Activated CD4-positive, CD25-positive, alpha-beta regulatory T cell (primary cell): ENCODE results near the gene ANK2.

Experiments
- DNase-seq, 4 experiments: peaks; one replicate each; lab custom pipeline; 2025; lab: John Stamatoyannopoulos, UW

ANK2 gene

DNA sequence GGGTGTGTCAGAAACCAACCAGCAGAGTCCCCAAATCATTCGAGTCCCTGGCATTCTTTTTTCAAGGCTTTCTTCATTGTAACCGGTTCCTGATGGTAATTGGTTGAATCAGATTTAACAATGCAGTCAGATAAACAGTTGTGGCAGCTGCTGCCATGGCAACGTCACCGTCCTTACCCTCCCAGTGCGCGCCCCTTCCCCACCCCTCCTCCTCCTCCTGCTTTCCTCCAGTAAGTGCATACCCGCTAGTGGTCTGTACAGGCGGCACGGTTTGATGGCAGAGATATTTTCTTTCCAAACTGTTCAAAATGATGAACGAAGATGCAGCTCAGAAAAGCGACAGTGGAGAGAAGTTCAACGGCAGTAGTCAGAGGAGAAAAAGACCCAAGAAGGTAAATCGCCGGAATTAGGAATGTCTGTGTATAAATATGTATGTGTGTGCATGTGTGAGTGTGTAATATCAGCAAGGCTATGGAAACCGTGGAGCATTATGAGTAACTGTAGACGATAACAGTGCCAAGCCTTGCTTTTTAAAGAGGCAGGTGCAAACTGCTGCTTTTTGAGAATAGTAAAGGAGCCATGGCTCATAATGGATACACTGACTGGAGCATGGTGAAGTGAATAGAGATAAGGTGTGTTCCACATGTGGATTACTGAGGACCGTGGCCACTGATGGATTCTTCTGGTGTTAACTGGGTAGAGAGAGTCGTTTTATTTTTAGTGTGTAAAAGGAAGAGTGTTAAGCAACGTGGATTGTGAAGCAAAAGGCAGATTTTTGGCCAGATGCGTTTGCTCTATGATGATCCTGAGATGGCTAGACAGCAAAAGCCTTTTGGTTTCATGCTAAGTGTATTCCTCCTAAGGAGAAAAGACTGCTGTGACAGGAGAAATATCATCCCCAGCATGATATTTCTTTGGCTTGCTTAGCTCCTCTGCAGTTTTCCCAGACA lies at the start of gene ANK2:
ANK2 (plus strand) TSS at position 233 of the 950 bp plus-strand sequence; CDS start at position 309, 76 bp downstream.
- no peak for DNase-seq

DNA sequence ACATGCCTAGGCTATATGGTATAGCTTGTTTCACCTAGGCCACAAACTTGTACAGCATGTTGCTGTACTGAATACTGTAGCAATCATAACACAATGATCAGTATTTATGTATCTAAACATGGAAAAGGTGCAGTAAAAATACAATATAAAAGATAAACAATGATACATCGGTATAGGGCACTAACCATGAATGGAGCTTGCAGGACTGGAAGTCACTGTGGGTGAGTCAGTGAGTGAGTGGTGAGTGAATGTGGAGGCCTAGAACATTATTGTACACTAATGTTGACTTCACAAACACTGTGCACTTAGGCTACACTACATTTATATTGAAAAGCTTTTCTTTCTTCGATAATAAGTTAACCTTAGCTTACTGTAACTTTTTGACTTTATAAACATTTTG lies 45.6 kb upstream of the ANK2 start:
- DNase-seq, result no peak

DNA sequence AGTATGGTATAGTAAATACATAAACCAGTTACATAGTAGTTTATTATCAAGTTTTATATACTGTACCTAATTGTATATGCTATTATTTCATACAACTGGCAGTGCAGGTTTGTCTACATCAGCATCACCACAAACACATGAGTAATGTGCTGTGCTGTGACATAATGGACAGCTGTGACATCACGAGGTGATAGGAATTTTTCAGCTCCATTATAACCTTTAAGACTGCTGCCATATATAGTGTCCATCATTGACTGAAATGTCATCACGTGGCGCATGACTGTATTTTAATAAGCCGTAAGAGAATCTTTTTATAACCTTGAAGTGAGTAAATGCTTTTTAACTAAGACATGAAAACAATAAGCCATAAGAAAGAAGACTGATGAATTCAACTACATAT lies 44.8 kb upstream of the ANK2 start:
- DNase-seq, result no peak

DNA sequence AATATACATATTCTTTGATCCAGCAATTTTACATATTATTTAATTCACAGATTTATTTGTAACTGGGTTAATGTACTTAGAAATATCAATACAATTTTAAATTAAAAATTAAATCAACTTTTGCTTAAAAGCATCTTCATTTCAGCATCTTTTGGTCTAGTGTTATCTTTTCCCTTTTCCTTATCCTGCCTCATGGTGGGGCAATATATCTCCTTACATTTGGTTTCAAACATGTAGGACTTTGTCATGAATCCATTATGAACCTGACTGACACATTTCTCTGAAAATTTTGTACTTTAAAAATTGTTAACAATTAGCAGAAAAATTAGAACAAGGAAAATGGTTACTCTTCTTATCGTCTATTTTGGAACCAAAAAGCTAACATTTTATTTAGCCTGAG lies 42.8 kb upstream of the ANK2 start:
- no peak for DNase-seq

DNA sequence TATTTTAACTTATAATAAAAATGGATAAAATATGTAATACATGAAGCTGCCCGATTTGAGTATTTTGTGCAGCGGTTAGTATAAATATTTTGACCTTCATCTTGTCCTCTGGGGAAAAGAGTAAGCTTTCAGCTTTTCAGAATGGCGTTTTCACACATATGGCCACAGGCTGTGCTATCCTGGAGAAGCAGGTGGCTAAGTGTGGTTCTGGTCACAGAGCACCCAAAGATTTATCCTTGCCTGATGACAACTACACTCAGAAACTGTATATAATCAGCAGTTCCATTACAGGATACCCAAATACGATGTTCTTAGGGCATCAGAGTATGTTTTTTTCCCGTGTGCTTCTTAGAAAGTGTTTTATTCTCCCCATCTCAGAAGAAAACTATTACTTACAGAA lies 42.3 kb upstream of the ANK2 start:
- no peak for DNase-seq

DNA sequence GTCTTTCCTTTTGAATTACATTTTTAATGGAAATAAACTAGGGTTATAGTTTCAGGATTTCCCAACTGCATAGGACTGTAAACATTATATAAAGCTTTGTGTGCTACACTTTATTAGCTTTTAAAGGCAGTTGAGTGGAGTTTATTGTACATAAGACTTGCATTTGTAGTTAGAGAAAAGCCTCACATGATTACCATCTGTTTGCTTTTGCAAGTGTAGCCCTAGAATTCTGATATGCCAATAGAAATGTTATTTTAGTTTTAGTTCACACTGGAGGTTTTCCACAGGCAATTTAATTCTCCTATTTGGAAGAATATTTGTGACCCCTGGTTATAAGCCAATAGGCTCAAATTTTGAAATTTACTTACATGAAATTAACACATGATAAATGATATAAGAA lies 41.3 kb upstream of the ANK2 start:
- no peak for DNase-seq

DNA sequence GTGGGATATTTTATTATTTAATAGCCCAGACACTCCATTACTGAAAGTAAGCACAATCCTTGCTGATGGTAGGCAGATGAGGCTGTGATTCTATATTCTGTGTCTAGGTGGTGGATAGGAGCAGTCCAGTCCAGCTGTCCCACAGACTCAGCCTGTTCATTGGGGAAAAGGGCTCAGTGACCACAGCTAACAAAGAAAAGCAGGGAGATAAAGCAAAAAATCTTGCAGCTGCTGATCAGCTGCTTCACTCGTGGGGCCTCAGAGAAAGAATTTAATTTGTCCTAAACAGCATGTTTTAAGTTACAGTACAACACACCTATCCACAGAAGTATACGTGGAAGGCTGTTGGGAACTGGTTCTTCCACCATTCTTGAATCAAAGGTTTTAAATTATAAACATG lies 40.7 kb upstream of the ANK2 start:
- no peak for DNase-seq

DNA sequence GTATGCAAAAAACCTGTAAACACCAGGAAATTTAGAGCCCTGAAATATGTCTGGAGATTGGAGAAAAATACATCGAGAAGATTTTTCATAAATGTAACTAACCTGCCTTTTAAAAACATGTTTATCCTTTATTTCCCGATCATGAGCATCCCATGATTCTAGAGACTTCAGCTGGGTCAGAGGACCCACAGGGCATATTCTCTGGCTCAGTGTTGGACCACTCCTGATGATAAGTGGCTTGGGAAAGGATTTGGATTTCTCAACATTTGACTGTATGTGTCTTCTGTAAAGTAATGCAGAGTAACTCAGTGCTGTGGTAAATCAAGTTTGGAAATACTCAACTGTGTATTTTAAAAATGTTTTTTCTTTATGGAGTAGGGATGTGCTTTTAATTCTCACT lies 40.0 kb upstream of the ANK2 start:
- DNase-seq, result no peak

DNA sequence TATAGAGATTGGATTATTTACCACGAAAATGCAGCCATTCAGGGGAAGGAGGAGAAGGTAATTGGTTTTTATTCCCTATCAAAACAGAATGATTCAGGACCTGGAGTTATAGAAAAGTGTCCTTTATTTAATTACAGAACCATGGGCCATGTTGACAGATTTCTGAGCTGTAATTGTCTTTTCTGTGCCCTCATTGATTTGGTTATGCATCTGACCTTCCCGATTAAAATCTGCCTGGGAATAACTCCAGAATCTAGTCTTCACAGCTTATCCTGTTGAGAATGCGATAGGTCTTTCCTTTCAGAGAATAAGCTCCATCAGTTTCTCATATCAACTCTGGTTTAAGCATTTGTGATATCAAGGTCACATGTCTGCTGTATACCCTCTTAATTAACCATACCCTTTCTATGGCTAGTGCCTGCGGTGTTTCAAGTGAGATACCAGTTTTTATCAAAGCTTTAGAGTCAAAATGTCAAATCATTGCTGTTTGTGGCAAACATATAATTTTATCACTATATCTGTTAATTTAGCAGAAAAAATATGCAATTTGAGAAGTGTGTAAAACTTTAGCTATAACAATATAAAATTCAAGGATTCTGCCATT lies 37.2 kb upstream of the ANK2 start:
- DNase-seq, result no peak

DNA sequence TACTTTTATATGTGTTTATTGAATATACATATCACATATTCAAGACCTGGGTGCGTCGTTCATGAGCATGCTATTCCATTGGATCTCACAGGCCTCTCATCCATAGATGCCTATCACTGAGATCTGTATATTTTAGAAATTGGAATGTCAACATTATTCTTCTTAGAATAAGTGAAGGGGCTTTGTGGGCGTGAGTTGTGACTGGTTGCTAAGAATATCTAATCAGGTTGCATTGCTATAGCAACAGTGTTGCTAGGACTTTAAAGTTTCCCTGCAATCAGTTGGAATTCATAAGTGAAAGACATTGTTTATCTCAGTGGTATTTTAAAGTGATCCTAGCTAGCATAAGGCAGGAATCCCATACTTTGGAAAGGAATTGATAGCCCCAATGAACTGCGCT lies 36.7 kb upstream of the ANK2 start:
- no peak for DNase-seq

DNA sequence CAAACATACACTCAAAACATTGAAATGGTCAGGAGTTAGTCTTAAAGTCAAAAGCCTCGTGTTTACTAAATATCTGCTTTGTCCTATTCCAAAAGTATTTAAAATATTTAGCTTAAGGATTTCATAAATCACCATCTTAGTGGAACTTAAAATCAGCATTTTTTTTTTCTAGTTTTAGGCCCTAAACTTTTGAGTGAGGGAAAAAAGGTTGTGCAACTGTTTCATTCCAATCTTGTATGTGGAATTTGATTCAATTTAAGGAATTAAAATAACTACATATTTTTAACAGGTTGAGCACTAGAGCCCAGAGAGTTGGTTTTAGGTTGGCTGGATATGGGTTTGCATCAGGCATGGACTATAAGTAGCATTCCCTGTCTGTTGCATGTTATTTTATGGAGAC lies 35.7 kb upstream of the ANK2 start:
- no peak for DNase-seq

DNA sequence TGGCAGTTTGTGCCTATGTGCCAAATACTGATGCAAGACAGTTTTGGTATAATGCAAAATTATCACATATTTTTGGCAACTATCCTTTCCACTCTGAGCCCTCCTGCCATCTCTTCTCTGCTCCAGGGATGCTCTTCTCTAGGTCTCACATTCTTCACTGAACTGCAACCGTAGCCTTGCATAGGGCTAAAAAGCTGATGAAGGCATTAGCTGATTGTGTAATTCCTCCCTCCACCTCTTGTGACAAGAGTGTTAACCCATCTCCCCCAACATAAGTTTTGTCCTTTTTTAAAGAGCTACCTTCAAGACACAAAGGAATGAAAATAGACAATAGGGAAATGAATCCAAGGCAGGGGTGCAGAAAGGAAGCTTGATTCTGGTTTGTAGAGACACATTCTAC lies 33.1 kb upstream of the ANK2 start:
- no peak for DNase-seq

DNA sequence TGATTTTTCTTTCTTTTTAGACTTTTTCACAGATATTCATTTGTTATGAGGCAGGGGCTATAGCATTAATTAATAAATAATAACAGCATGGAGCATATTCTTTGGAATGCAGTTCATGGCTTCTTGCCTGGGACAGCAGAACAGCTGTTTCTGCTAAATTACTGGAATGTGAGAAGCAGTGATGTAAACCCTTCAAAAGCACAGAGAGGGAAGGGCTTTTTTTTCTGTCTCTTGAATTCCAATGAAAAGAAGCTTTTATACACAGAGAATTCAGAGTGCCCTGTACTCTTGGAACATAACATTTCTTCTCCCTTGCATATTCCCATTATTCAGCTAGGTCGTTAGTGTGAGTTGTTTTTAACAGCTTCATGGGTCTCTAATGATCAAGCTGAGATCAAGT lies 28.5 kb upstream of the ANK2 start:
- DNase-seq, result no peak

DNA sequence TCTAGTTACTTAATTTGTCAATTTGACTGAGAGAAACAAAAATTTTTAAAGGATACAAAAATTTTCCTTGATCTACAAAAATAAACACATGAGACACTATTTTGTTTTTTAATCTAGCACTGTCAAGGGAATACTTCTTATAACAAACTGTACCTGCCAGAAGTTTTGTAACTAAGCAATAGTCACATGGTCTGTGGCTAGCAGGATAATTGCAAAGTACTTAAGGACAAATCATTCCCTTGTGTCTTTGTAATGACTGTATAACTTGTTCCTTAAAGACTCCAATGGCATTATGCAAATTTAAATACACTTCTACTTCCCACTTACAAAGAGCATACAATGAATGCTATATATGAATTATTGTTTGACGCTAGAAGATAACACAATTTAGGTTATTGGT lies 25.1 kb upstream of the ANK2 start:
- DNase-seq, result no peak

DNA sequence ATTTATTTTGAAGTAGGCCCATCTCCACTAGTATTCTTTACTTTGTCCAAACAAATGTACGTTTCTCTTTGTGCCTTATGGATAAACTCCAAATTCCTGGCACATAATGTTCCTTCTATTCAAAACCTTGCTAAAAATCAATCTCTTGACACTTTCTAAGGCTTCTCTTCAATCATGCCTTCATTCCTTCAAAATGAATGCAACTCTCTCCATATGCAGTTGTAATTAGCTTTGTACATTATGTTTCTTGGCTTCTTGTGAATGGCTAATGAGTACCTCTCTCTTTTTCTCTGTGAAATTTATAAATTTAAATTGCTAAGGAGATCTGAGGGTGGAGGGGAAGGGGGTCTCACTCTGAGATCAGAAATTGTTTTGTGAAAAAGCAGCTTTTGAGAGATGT lies 24.0 kb upstream of the ANK2 start:
- no peak for DNase-seq

DNA sequence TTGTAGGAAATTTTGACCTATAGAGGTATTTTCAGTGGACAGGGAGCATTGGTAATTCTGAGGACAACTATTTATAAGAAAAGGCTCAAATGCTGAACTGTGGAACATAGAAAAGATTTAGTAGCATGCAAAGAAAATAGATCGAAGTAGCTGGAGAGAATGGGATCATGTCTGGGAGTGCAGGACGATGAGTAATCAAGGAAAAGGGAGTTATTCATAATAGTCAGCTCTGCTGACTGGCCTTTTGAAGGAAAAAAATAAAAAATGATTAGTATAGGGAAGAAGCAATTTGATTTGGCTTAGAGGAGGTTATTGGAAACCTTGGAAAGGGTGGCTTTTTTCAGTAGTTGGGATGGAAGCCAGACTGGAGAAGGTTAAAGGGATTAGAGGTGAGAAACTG lies 22.9 kb upstream of the ANK2 start:
- no peak for DNase-seq

DNA sequence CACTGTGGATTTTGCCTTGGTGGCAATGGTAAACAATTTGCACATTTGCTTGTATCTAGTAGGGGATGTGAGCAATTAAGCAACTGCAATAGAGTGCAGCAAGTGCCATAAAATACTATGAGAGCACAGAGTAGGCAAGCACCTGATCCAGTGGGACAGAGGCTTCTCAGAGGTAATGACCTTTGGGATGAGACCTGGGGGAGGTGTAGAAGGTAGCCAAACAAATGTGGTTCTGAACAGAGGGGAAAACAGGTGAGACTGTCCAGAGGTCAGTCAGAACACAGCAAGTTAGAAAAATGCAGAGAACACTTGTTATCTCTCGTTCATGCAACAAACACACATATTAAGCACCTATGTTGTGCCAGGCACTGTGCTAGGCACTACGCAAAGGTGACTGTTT lies 21.4 kb upstream of the ANK2 start:
- DNase-seq, result no peak

DNA sequence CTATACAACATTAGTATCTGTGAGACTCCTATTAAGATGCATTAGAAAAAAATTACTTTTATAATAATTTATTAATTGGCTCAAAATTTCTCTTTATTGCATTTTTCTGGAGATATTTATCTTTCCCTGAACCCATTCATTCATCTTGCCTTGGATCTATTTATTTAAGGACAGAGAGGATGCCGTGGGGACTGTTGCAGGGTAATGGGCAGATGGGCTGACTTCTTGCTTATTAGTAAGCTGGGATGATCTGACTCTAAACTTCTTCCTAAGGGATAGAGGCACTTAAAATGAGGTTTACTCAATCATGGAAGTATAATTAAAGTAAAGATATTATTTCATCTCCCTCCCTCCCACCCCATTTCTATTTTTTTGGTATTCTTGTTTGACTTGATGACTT lies 18.2 kb upstream of the ANK2 start:
- no peak for DNase-seq

DNA sequence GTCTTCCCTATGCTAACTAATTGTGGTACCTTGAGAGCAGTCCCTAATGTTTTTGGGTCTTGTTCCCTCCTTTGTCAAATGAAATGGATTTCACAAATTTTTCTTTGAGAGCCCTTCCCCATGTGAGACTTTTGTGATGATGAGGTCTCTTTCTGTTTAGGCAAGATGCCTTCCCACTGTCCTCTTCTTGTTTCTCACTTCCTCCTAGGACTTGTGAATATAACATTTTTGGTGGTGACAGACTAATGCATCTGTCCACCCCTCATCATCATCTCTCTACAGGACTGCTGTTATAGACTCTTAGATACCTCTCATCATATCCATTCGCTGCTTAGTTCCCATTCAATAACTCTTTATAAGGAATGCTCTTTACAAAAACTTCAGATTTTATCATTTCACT lies 8.7 kb upstream of the ANK2 start:
- DNase-seq, result no peak

DNA sequence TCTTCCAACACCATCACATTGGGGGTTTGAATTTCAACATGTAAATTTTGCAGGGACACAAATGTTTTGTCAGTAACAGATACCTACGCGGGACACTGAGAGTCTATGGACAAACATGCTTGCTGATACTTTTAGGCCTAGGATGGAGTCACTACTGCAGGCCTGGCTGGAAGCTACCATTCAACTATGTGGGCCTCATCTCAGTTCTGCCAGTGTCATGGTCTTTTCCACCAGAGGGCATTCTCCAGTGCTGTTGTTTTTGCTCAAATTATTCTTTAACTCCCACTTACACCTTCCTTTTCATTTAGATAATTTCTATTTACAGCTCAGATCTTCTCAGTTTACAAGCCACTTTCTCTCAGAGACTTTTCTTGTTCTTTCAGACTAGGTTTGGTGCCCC lies 7.0 kb upstream of the ANK2 start:
- no peak for DNase-seq

DNA sequence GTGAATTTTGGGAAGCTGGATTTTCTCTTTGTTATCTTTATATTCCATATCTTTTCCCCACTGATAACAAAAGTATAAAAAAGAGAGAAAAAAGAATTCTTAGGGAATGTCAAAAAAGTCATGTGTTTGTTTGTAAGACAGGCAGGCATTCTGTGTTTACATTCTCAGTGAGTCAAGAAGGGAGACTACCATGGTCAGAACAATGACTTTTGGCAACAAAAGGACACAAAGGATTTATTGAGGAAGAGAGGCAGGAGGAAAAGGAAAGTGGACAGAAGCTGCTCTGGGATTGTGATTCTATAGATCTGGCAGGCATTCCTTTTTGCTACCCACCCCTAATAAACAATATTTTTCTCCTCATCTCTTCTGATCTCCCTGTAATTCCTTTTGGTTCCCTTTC lies 5.9 kb upstream of the ANK2 start:
- DNase-seq, result no peak

DNA sequence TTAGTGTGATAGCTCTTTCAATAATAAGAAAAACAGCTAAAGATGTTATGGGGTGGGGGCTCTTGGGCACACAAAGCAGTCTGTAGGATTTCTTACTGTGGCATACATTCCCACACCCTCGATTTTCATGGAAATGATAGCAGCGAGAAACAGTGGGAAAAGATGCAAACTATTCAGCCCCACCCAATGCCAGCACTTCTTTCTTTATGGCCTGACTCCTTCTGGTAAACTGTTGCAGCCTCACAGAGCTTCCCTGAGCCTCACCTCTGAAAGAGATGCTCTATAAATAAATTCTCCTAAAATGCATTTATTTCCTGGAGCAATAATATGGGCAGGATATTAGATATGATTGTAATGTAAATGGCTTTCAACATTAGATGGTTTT lies 910 bp downstream of the ANK2 start:
- no peak for DNase-seq

DNA sequence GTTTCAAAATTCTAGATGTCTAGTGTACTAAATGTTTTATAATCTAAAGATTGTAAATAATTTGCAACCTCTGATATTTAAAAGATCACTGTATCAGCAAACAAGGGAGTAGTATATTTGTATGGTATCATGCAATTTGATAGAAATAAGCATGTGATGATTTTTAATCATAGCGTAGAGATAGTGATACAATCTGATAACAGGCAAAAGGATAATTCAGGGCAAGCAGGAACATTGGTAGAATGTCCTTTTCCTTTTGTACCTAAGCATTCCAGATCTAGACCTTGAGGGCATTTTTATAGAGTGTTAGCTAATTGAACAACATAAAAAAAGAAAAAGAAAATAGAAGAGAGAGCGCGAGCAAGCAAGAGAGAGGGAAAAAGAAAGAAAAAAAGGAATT lies 1.4 kb downstream of the ANK2 start:
- no peak for DNase-seq

DNA sequence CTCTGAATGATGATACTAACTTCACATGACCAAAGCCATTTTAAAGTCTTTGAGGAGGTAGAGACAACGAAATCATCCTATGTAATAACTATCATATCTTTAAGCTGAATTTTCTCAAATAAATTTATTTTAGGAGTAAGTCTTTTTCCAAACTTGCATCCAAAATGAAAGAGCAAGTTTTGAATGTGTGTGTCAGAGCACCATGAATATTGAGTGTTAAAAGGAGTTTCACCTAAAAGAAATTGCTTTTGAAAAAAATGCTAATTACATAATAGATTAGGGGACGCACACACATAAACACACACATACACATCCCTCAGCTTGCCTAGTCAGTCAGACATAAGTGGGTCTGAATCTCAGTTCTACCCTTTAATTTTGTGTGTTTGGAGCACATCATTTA lies 1.9 kb downstream of the ANK2 start:
- no peak for DNase-seq
